GM12865 (cell line): Measurements from ENCODE around the gene AGPAT3.

Source experiments
- DNase-seq: peaks from one replicate; pipeline ENCODE4 v3.0.0; 2010; ENCODE audit warnings: low read depth
- H3K4me3 ChIP-seq: 2 replicates; pipeline ENCODE4 v1.5.1; 2011; ENCODE audit warnings: mild to moderate bottlenecking, low read depth, low read length, control low read depth
- CTCF ChIP-seq: IDR thresholded peaks from 2 replicates; pipeline ENCODE4 v1.5.1; 2011; ENCODE audit warnings: low read length, control low read depth, low read depth, inconsistent platforms; ENCODE audit not compliant: insufficient read depth; ENCODE audit errors: missing control alignments

The AGPAT3 gene

GRCh38 chr21:43994085-43994484 is 129.1 kb downstream of the AGPAT3 start:
- no peak for DNase-seq
- no peak for TF ChIP-seq CTCF
- H3K4me3 ChIP-seq: no peak overlapping the region

DNA sequence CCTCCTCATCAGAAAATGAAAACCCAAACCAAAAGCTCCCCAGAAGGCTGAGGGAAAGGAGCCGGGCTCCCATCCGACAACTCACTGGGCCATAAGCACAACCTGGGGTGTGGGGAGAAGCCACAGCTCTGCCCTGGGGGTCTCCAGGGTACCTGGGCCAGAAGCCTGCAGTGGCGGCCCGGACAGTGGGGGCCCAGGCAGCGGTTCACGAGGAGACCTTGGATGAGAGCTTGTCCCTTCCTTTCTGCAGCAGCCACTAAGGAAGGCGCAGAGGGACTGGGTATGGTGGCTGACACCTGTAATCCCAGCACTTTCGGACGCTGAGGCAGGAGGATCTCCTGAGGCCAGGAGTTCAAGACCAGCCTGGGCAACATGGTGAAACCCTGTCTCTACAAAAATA is 129.6 kb downstream of the AGPAT3 start:
- H3K4me3 ChIP-seq: no peak overlapping the region
- DNase-seq: no peak
- TF ChIP-seq CTCF: no peak

DNA sequence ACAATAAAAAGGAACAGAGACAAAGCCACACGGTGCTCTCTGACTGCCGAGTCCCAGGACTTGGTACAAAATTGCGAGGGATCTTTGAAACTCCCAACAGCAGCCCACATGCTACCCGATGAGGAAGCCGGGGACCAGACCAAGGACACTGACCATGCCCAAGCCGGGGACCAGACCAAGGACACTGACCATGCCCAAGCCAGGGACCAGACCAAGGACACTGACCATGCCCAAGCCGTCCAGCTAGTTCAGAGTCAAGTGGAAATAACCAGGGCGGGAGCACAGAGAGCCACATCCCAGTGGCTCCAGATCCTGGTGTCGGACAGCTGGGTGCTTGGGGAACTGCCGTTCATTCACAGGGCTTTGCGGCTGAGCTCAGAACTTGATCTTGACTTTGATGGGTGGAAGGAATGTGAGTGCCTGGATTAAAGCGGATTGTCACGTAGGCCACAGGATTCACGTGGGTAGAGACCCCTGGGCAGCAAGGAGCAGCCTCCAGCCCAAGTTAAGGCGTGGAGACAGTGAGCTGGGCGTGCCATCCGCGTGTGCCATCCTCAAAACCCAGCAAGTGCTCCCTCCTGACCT is 130.6 kb downstream of the AGPAT3 start:
- no peak overlapping the region for H3K4me3 ChIP-seq
- TF ChIP-seq CTCF: no peak
- no peak for DNase-seq

GRCh38 chr21:43997766-43998742 is 133.0 kb downstream of the AGPAT3 start:
- no peak for DNase-seq
- TF ChIP-seq CTCF: no peak
- no peak overlapping the region for H3K4me3 ChIP-seq

DNA sequence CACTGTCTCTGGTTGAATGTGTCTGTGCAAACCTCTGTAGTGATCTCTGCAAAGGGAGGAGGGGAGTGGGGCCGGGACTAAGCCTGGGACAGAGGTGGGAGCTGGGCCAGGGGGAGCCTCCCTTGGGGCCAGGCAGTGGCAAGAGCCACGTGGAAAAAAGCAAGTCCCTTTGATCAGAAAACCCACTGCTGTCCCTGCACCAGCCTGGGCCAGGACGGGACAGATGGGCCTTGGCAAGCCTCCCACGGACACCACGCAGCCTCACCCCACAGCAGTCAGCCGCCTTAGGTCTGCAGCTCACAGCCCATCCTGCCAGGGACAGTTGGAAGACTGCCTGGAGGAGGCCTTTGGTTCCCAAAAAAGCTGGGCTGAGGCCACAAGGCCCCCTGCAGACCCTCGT is 135.3 kb downstream of the AGPAT3 start:
- TF ChIP-seq CTCF: no peak
- no peak for DNase-seq
- H3K4me3 ChIP-seq: no peak overlapping the region

DNA sequence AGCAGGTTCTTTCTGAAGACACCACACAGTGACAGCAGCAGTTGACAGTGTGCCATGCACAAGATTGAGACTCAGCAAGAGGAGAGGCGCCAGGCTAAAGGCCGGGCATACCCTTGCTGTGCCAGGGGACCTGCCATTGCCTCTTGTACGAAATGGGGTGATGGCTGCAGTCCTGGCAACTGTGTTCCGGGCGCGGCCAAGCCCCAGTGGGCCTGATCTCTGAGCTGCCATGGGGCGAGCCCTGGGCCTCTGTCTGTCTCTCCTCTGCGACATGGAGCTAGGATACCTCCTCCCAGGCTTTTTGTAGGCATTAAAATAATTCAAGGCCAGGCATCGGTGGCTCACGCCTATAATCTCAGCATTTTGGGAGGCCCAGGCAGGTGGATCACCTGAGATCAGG is 137.5 kb downstream of the AGPAT3 start:
- no peak for DNase-seq
- no peak for TF ChIP-seq CTCF
- H3K4me3 ChIP-seq: no peak overlapping the region
